Progenitor cell of endocrine pancreas (in vitro differentiated cells): Measurements from ENCODE around the gene PHLDB1. TPM values are rescaled to one million over a fixed set of nuclear protein-coding genes. Genes with fewer than 3 reads are reported as not detected.
"Not testable (repeated sequence)": the region's sequence is repeated elsewhere in the genome, so short reads cannot be mapped to it uniquely, and the experiment has no call there.

ENCODE experiments used
- DNase-seq: peaks from one replicate; pipeline ENCODE4 v3.0.0; 2021; ENCODE audit warnings: low spot score; ENCODE audit not compliant: unreplicated experiment
- H3K27ac Mint-ChIP-seq: 2 replicates; pipeline ENCODE4 v1.8.0; 2021; ENCODE audit warnings: mild to moderate bottlenecking, moderate library complexity, mixed read lengths
- H3K27me3 Mint-ChIP-seq: 2 replicates; pipeline ENCODE4 v1.8.0; 2021; ENCODE audit warnings: mixed read lengths
- H3K36me3 Mint-ChIP-seq: 2 replicates; pipeline ENCODE4 v1.8.0; 2022; ENCODE audit warnings: mixed read lengths; ENCODE audit not compliant: insufficient read depth
- H3K4me1 Mint-ChIP-seq: 2 replicates; pipeline ENCODE4 v1.8.0; 2021; ENCODE audit warnings: low read depth, mixed read lengths
- H3K4me3 Mint-ChIP-seq: 2 replicates; pipeline ENCODE4 v1.8.0; 2021; ENCODE audit warnings: low read depth, mild to moderate bottlenecking, moderate library complexity, mixed read lengths
- H3K9me3 Mint-ChIP-seq: 2 replicates; pipeline ENCODE4 v1.8.0; 2021; ENCODE audit warnings: low read depth, mixed read lengths
- long read RNA-seq: library from polyadenylated mRNA; unstranded; transcript quantifications from one replicate; pipeline ENCODE4 v2.0.0, GENCODE V29; 2020
- total RNA-seq: library from RNA; stranded (reverse); gene quantifications from 2 replicates; pipeline ENCODE4 v1.2.1, GENCODE V29; 2021
- TF ChIP-seq, protein P1 (sequence below): fragments of 200-600 bp; sonication (generic); IDR thresholded peaks from one replicate; pipeline ENCODE4 v1.5.0; 2021; ENCODE audit warnings: antibody characterized with exemption, mild to moderate bottlenecking; ENCODE audit not compliant: unreplicated experiment

Gene PHLDB1
- 106 and 110 TPM in 2 replicates for total RNA-seq
- long read RNA-seq, full-length matches to known transcripts, result 4 of 19 reads
- long read RNA-seq, partial matches to known transcripts, result 10 of 19 reads
- long read RNA-seq, other reads (novel, unspliced or antisense), result 5 of 19 reads

DNA sequence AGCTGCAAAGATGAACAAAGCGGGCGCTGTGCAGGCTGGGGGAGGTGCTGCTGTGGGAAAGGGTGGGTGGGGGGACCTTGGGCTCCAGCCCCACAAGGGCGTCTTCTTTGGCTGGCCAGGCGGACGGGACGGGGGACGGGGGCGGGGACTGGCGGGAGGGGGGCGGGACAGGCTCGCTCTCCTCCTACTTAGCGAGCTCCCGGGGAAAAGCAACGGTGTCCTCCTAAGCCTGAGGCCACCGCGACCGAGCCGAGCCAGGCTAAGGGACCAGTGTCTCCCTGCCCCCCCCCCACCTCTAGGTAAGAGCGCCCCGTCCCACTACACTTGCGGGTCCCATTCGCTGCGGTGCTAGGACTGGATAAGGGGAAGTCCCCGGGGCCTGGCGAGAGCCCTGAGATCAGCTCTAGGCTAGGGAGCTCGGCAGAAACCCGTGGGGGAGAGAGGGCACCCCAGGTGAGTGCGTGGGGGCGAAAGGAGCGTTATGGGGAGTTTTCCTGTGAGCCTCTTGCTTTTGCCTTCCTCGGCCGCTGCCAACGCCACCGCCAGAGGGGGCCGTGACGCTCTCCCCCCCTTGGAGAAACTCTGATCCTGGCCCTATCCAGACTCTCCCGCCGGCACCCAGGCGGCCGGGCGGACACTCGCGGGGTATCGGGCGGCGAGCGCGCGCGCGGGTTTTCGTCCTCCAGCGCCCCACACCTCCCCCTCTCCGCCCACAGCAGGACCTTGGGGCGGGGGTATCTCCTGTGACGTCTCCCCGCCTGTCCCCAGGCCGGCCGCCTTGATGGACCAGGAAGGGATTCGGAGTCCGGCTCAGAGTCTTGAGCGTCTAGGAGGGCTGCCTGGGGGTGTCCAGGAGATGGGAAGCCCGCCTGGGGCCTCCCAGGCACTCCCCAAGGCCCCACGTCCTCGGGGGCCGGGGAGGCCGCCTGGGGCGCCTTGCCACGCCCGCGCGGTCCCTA lies at the start of gene PHLDB1:
Gene PHLDB1, plus strand, starts transcription at position 215 of the 959 bp plus-strand sequence. CDS start 6,222 bp downstream, outside the sequence.
- H3K27ac Mint-ChIP-seq, result peak within 1 kb of the TSS; percentile 63
- peak; percentile 40 for DNase-seq
- H3K9me3 Mint-ChIP-seq, result no peaks in the 10 kb centered on the region
- TF ChIP-seq, protein P1, sequence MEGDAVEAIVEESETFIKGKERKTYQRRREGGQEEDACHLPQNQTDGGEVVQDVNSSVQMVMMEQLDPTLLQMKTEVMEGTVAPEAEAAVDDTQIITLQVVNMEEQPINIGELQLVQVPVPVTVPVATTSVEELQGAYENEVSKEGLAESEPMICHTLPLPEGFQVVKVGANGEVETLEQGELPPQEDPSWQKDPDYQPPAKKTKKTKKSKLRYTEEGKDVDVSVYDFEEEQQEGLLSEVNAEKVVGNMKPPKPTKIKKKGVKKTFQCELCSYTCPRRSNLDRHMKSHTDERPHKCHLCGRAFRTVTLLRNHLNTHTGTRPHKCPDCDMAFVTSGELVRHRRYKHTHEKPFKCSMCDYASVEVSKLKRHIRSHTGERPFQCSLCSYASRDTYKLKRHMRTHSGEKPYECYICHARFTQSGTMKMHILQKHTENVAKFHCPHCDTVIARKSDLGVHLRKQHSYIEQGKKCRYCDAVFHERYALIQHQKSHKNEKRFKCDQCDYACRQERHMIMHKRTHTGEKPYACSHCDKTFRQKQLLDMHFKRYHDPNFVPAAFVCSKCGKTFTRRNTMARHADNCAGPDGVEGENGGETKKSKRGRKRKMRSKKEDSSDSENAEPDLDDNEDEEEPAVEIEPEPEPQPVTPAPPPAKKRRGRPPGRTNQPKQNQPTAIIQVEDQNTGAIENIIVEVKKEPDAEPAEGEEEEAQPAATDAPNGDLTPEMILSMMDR, result peak; percentile 53
- H3K4me1 Mint-ChIP-seq, result peaks cover 43% of the 10 kb centered on the region
- peaks cover 4% of the 10 kb centered on the region for H3K36me3 Mint-ChIP-seq
- peaks cover 30% of the 10 kb centered on the region for H3K27me3 Mint-ChIP-seq
- H3K4me3 Mint-ChIP-seq, result peak within 1 kb of the TSS; percentile 70

- H3K27me3 Mint-ChIP-seq, result no peaks in the 10 kb centered on the region
- DNase-seq, result no peak
- no peak overlapping the region for H3K4me3 Mint-ChIP-seq
- H3K27ac Mint-ChIP-seq, result no peak overlapping the region
- peaks cover 2% of the 10 kb centered on the region for H3K4me1 Mint-ChIP-seq
- TF ChIP-seq, protein P1, result no peak
- peaks cover 3% of the 10 kb centered on the region for H3K36me3 Mint-ChIP-seq
- H3K9me3 Mint-ChIP-seq, result no peaks in the 10 kb centered on the region
Observed at GRCh38 chr11:118560806-118561205, 46.6 kb upstream of the PHLDB1 start.

- H3K4me1 Mint-ChIP-seq, result peaks cover 4% of the 10 kb centered on the region
- no peaks in the 10 kb centered on the region for H3K27me3 Mint-ChIP-seq
- H3K4me3 Mint-ChIP-seq, result peak overlapping the region; percentile 59
- H3K36me3 Mint-ChIP-seq, result no peaks in the 10 kb centered on the region
- H3K9me3 Mint-ChIP-seq, result no peaks in the 10 kb centered on the region
- TF ChIP-seq, protein P1, result no peak
- H3K27ac Mint-ChIP-seq, result peak overlapping the region; percentile 29
- no peak for DNase-seq
Observed at GRCh38 chr11:118565051-118565450, 42.4 kb upstream of the PHLDB1 start.

GRCh38 chr11:118569670-118570069 lies 37.7 kb upstream of the PHLDB1 start:
- H3K4me1 Mint-ChIP-seq, result peaks cover 17% of the 10 kb centered on the region
- DNase-seq, result no peak
- H3K36me3 Mint-ChIP-seq, result no peaks in the 10 kb centered on the region
- no peak overlapping the region for H3K4me3 Mint-ChIP-seq
- no peaks in the 10 kb centered on the region for H3K9me3 Mint-ChIP-seq
- TF ChIP-seq, protein P1, result no peak
- H3K27me3 Mint-ChIP-seq, result no peaks in the 10 kb centered on the region
- H3K27ac Mint-ChIP-seq, result no peak overlapping the region

- H3K27me3 Mint-ChIP-seq, result no peaks in the 10 kb centered on the region
- no peak overlapping the region for H3K4me3 Mint-ChIP-seq
- H3K36me3 Mint-ChIP-seq, result no peaks in the 10 kb centered on the region
Observed at GRCh38 chr11:118570787-118571186, 36.6 kb upstream of the PHLDB1 start.

DNA sequence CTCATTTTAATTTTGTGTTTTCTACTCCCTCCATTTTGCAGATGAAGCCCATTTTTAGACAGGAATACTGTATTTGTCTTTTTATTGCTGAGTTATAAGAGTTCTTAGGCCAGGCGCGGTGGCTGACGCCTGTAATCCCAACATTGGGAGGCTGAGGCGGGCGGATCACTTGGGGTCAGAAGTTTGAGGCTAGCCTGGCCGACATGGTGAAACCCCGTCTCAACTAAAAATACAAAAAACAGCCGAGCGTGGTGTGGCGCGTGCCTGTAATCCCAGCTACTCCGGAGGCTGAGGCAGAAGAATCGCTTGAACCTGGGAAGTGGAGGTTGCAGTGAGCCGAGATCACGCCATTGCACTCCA lies 35.7 kb upstream of the PHLDB1 start:
- peak overlapping the region; percentile 81 for H3K4me3 Mint-ChIP-seq
- H3K4me1 Mint-ChIP-seq, result peaks cover 27% of the 10 kb centered on the region
- H3K9me3 Mint-ChIP-seq, DNase-seq, H3K27me3 Mint-ChIP-seq, H3K36me3 Mint-ChIP-seq: not testable (repeated sequence)
- peak overlapping the region; percentile 94 for H3K27ac Mint-ChIP-seq

More at GRCh38 chr11:118570787-118571186, 36.6 kb upstream of the PHLDB1 start:
- H3K27ac Mint-ChIP-seq, result no peak overlapping the region
- H3K4me1 Mint-ChIP-seq, result peaks cover 26% of the 10 kb centered on the region
- DNase-seq, result no peak
- no peaks in the 10 kb centered on the region for H3K9me3 Mint-ChIP-seq
- TF ChIP-seq, protein P1, result no peak
